GM03348 (cell line): ENCODE measurements around the gene JAZF1.

Experiments used
- DNase-seq: peaks from one replicate; pipeline ENCODE4 v3.0.0; 2012; ENCODE audit warnings: low spot score

The JAZF1 gene

DNA sequence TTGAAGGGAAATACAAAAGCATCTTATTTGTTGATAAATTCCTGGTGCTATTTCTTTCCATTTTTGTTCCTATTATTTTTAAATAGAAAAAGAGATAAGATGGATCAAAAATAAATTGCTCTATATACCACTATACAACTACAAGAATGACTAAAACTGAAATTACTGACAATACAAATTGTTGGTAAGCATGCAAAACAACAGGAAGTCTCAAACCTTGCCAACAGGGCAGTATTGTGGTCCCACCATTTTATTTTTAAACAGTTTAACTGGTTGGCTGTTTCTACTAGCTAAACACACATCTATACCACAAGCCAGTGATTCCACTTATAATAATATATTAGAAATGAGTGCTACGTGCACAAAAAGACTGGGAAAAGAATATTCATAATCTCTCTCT is 213.0 kb downstream of the JAZF1 start:
- DNase-seq, result no peak

DNA sequence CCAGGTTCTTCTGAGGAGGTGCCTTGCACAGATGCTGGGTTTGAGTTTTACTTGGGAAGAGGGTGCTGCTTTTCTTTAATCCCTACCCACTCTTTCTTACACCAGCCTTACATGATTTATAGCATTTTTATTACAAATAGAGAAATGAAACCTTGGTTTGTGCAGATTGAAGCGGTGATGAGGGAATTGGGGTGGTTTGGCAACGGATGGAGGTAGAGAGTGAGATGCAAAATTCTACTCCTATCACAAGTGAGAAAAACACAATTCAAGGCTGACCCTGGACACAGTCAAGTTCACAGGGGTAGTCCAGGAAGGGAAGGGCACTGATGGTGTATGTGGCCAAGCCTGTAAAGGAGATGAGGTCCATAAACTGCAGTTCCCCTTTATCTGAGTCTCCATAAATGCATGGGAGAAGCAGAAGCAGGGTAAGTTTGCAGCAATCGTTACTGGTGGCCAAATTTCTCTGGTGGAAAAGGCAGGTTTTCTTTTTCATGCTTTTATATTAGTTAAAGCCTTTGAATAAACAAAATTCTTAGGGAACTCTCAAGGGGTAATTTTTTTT is 214.3 kb downstream of the JAZF1 start:
- DNase-seq, result no peak

DNA sequence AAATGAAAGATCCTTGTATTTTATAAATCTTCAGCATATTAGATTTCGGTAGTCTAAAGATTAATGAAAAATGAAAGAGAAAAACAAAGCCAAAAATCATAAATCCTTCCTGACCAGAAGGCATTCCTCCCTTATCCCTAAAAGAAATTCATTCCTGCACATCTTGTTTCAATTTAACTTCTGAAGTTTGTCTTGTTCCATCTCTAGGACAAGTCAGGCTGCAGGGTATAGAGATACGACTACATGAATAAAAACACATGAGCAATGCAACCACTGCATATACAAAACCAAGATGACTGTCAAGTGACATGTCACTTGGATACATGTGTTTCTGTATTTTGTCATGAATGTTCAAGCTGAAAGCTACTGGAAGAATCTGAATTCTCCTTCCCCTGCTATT is 214.9 kb downstream of the JAZF1 start:
- DNase-seq, result peak; percentile 33

DNA sequence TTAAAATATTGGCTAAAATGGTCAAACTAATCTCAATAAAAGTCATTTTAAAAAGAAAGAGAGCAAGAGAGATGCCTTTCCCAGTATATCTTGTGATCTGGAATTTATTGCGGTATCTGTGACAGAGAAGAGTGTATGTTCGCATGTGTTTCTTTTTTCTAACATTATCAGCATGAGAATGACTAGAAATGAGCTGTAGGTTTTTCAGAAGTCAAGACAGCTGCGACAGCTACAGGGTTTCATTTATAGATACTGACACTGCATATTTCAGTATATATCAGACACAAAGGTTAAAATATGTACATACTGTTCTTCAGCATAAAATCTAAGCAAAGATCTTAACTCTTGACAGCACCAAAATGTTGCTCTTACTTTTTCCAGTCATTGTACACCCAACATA is 215.8 kb downstream of the JAZF1 start:
- no peak for DNase-seq

DNA sequence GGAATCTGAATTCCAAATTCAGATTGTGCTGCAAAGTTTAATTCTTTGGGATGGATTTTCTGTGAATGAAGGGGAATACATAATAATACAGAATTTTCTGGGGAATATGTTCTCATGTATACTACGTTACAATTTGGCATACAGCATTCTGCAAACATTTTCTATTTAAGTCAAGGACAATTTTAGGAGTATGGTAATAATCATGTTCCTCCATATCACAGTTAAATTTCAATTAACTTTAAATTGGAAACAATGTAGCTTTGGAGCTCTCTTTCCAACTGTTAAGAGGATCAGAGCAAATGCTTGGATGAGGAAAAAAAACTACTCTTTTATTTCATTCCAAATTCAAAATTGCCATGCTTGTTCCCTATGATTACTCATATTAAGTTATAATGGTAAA is 217.5 kb downstream of the JAZF1 start:
- DNase-seq, result no peak

DNA sequence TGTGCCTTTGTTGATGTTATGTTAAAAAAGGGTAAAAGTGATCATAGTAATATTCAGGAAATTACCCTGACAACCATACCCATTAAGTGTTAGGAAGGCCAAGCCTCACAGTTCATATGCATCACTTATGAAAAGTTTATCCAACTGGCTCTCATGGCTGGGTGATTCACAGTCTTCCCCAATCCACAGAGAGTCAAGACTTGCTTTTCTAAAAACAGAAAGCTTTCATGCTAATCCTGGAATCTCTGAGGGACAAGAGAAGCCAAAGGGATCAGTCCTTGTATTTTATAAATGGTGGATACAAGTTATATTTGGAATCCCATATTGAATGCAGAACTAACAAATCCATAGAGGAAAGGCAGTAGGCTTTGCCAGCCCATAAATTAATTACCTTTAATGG is 218.3 kb downstream of the JAZF1 start:
- DNase-seq, result no peak

DNA sequence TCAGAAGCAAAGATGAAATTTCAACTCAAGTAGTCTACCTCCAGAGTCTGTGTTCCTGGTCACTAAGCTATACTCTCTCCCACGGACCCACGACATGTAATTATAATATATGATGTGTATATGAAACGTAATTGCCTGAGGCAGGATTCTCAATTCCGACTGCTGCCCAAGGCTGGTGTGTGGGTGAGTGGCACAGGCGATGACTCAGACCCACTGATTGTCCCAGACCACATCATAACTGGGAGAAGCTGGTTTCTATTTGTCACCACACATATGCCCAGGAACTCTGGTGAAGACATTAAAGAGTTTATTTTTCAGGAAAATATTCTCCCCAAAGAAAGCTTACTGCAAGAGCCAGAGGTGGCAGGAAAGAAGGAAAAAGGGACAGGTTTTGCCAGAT is 219.3 kb downstream of the JAZF1 start:
- peak; percentile 44 for DNase-seq

DNA sequence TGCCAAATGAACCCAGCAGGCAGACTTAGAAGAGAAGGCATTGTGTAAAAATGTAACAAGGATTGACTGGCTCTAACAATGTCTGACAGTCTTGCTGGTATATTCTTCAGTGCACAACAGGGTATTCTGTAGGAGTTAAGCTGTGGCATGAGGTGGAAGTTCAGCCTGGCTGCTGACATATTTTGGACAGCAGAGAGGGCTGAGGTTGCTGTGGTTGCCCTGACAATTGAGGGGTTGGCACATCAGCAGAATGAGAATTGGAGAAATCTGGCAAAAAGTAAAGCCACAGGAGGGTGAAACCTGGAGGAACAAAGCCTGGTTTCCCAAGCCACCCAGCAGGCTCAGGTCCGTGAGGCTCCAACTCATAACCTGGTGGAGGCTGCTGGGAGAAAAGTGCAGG is 220.2 kb downstream of the JAZF1 start:
- DNase-seq, result no peak

DNA sequence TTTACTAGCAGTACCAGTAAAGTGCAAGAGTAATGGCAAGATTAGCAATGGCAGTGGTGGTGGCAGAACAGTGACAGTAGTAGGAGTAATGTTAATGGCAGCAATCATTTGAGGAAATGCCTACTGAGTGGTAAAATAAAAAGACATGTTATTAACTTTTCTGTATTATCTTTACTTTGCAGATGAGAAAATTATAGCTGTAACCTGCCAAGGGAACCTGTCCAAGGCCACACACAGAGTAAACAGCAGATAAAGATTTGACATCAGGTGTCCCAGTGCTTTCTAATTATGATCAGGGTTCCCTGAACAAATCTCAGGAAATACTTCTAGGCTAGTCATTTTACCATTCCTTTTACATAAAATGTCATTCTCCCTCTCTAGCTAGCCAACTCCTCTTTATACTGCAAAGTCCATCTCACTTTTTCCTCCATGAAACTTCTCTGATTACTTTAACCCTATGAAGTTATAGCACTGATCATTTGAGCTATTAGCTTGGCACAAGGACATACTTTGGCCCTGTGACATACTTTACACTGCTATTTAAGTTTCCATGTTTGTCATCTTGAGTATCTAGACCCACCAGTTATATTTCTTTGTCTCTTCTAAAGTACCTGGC is 221.6 kb downstream of the JAZF1 start:
- DNase-seq, result no peak

DNA sequence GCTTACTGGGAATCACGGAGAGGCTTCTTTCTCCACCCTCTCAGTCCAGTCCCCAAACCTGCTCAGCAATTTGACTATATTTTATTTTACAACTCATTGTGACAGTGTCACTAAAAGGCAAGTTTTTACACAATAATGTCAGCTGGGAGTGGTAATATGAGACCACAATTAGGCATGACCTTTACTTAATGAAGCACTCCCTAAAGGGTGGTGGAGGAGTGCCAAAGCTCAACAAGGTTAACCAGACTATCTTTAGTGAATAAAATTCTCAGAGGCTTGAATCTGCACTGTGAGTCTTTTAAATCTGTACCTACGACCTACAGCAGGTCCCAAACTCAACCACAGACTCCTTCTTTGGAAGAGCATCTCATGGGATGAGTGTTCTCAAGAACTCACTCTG is 225.0 kb downstream of the JAZF1 start:
- no peak for DNase-seq

DNA sequence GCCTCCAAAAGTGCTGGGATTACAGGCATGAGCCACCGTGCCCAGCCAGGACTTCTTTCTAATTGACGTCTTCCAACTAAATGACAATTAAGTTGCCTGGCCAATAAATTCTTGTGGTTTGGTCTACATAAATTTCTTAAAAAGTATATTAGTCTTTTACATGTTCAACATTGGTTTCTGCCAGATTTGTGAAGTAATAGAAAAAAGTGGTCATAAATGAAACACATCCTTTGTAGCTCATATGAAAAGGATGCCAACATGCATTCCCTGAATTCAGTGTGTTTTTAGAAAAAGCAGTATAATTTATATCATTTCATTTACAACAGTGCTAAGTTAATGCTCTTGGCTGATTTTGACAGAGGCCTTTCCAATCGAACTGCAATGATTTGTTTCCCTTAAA is 225.6 kb downstream of the JAZF1 start:
- no peak for DNase-seq

DNA sequence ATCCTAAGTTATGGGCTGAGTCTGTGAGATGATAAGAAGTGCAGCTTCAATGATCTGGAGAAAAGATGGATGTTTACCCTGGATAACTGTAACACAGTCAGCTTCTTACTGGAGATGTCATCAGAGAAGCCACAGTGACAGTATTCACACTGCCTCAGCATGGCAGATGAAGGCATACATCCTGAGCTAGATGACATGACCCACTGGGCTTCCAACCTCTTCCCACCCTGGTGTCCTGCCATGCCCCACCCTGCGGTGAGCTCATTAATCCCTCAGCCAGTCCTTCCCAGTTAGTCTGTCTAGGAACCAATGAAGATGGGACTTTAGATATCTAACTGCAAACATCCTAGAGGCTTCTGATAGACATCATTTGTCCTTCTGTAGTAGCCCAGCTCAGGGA is 226.8 kb downstream of the JAZF1 start:
- DNase-seq, result no peak

DNA sequence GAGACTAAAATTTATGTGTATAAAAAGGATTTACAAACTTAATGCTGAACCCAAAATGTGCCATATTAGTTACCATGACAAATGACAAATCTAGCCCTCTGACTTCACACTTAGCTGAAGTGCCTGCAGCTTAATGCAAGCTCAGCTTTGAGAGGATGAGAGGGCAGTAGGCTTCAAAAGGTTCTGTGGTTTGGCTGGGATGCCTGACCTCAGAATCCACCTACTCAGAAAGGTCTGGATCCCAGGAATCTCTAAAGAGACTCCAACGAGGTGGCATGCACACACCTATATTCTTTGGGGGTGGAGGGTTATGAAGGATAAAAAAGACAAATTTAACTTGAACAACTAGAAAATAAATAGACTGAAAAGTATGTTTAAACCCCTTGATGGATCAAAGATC is 227.2 kb downstream of the JAZF1 start:
- DNase-seq, result no peak

DNA sequence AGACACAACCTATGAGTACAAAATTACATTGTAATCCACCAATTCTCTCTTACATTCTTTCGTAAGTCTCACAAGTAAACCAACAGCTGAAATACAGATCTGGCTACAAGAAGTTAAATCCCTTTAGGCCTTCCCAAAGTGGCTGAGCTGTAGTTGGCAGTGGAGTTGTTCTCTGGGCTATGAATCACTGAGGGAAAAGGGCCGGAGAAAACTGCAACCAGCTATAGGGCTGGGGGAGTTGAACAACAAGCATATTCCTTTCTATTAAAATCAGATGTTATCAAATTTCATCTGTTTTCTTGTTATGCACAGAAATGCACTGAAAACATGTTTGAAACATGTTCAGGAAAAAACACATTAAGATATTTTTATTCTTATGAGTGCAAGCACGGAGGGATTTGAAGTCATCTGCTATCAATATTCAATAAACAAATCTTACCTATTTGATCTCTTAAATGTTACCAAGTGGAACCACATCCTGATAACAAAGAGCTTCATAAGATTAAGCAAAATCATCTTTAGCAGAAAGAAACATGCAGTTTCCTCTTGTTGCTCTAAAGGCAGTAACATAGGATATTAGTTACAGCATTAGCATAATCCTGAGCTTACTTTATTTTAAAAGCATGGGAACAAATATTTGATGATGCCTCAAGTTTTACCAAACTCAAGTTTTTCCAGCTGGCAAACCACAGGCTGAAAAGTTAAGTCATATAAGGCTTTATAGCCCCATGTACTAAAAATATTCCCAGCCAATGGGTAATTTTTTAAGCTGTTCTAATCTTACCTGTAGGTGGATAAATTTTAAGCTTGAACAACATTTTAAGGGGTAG is 227.9 kb downstream of the JAZF1 start:
- DNase-seq, result peak; percentile 72

DNA sequence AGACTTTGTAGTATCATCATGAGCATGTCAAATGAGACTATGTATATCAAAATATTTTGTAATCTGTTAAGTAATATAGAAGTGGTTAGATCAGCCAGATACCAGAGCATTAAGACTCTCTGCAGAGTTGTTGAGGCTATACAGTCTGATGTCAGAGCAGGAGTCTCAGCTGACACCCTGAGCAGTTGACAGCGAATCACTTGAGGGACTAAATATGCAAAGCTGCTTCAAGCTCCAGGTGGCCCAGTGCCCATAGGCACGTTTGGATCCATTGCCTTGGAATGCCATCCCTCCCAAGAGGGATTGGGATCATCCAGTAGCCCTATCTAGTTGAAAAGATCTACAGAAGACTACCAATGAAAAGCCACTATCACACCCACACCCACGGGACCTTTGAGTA is 230.5 kb downstream of the JAZF1 start:
- no peak for DNase-seq

DNA sequence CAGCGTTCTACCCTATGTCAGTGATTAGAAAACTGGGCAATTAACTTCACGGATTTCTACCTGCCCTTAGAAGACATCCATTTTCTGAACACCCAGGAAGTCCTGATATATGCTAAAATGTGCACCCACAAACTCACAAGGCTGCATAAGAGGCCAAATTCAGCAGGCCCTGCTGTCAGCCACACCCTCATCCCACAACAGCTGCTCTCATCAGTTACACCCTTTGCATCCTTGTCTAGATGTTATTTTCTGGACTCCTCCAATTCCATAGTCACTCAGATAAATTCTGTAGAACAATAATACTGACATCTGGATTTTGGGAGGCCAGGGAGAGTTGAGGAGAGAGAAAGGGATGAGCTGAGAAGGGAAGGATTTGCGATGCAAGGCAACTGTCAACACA is 231.7 kb downstream of the JAZF1 start:
- no peak for DNase-seq

DNA sequence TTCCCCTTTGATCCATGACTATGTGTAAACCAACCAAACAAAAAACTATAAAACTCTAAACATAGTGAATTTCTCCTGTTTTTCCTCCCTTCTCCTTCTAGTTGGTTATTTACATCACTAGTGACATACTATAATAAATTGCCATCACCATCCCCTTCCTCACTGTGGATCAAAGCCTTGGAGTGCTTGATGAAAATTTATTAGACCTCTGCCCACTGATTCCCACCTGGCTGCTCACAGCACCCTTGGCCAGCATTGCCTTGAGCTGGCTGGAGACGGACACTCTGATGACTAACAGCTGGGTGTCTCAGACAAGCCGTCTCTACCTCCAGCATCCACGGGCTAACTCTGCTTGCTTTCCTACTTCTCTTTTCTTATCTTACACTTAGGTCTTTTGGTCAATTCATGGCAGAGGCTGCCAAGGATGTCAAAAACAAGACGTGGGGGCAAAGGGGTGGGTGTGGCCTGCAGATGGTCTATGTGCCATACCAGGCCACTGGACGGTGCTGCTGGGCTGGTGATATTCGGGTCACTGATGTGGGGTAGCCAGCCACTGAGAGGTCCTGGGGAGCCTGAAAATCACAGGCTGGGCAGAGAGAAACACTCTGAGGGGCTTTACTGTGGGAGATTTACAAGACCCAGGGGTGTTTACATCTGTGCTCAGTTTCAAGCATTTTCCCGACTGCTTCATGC is 232.9 kb downstream of the JAZF1 start:
- DNase-seq, result peak; percentile 39

DNA sequence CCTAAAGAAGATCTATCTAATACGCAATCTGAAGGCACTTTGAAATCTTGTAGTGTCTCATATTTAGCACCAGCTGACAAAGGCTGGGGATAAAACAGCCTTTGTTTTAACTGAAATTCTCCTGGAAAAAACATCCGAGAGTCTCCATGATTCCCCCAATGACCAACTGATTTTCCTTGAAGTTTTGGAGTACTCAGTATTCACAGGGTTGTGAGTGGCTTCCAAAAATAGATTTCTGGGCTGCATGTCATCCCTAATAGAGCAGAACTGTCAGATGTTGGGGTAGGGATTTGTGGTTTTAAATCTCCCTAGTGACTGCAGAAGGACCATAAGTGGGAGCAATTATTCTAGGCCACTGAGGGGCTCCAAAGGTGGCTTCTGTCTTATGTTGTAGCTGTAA is 234.2 kb downstream of the JAZF1 start:
- no peak for DNase-seq

DNA sequence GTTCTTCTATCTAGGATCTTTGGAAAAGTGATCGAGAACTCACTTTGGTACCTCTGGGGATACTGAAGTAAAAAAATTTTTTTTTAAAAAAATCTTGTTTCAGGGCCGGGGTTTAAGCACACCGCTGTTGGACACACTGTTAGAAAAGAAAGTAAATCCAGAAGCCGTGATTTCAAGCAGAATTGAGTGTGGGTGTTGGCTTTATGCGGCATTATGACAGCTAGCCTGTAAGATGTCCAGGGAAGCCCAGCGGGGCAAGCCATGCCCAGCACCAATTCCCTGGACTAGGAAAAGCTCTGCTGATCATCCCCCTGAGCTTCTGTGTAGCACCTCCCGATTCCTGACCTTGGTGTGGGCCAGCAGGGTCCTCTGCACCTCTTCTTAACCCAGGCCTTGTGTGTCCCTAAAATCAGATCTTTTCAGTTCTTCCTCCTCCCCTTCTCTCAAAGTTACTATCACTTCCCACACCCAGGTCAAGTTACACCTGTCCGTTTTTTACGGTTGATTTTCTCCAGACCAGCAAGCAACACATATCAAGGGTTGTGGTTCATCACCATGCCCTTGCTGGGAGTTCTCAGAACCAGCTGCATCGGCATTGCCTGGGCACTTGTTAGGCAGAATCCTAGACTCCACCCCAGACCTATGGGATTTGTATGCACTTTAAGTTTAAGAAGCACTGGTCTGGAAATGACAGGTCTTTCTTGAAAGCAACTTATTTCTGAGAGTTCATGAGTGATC is 235.4 kb downstream of the JAZF1 start:
- DNase-seq, result no peak

DNA sequence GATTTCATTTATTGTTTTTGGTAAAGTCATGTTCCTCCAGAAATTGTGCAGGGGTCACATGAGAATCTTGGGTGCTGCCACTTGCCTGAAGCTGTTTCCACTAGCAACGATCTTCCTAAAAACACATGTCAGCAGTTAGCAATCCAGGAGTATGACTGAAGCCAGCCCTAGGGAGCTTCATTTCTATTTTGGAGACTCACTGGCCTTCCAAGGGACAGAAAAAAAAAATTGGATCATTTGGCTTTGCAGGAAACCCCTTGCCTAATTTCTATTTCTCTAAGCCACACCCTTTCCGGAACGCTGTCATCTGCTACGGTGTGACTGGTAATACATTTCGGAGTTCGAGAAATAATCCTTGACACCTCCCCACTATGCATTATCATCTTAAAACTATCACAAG is 236.0 kb downstream of the JAZF1 start:
- DNase-seq, result peak; percentile 48

DNA sequence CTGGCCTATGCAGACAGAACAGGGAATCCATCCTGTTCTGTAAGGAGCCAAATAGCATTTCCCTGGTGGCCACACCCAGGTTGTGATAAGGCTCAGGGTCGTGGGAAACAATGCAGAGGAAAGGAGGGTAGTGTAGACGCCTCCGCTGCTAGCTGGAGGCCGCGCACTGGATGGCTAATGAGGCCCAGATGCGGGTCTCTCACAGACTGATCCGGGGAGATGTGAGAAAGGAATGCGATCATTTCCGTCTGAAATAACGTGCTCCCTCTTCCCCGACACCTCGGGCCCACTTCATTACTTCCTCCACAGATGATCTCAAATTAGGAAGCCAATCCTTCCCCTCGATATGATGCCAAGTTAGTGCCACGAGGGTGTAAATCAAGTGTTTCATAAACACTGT is 237.4 kb downstream of the JAZF1 start:
- no peak for DNase-seq

DNA sequence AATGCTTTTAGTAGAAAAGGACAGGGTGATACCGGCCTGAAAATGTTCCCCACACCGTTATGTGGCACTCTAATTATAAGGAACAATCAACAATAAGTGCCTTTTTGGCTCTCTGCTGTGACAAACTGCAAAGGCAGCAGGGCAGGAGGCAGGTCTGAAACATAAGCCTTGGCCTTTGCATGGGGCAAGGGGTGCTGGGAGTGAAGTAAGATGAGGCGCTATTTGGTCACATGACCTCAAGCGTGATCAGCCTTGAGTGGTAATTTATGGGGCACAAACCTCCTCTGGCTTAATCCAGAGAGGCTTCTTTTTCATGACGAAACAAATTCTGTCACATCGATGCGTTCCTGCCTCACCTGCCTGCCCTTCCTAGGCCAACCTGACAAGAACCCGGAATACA is 237.9 kb downstream of the JAZF1 start:
- no peak for DNase-seq
